WTC11 (cell line): Measurements from ENCODE around the gene ZCCHC7. TPM values are rescaled to one million over a fixed set of nuclear protein-coding genes. Genes with fewer than 3 reads are reported as not detected.
"Not testable (repeated sequence)": the region's sequence is repeated elsewhere in the genome, so short reads cannot be mapped to it uniquely, and the experiment has no call there.

Source experiments
- ATAC-seq: fragments of 200-7000 bp; cut with Tn5 transposase; 2 replicates; pipeline ENCODE4 v1.10.0; 2021; ENCODE audit warnings: mild to moderate bottlenecking, moderate library complexity
- CTCF ChIA-PET: fragments of 300-600 bp; sonication (Branson Sonifier 250); formaldehyde crosslinking; loops from one replicate; lab custom pipeline; 2021; ENCODE audit warnings: antibody characterized with exemption; lab: Charles Lee
- POLR2A ChIA-PET: fragments of 350-600 bp; sonication (Branson Sonifier 250); formaldehyde crosslinking; loops from one replicate; lab custom pipeline; 2021; ENCODE audit warnings: antibody characterized with exemption; lab: Charles Lee
- DNase-seq: peaks from one replicate; pipeline ENCODE4 v3.0.0; 2021; ENCODE audit warnings: low spot score
- H3K27ac Mint-ChIP-seq: 2 replicates; pipeline ENCODE4 v1.8.0; 2021; ENCODE audit warnings: mixed read lengths
- H3K27me3 Mint-ChIP-seq: 2 replicates; pipeline ENCODE4 v1.8.0; 2021; ENCODE audit warnings: low read depth, mild to moderate bottlenecking, moderate library complexity, mixed read lengths
- H3K36me3 Mint-ChIP-seq: 2 replicates; pipeline ENCODE4 v1.8.0; 2021; ENCODE audit warnings: mixed read lengths
- H3K4me1 Mint-ChIP-seq: 2 replicates; pipeline ENCODE4 v1.8.0; 2022; ENCODE audit warnings: mixed read lengths
- H3K4me3 Mint-ChIP-seq: 2 replicates; pipeline ENCODE4 v1.8.0; 2021; ENCODE audit warnings: mild to moderate bottlenecking, moderate library complexity, mixed read lengths
- H3K9me3 Mint-ChIP-seq: 2 replicates; pipeline ENCODE4 v1.8.0; 2021; ENCODE audit warnings: mixed read lengths
- EMX1 ChIP-seq: fragments of 250-450 bp; sonication (Bioruptor Pico); IDR thresholded peaks from 2 replicates; pipeline ENCODE4 v1.8.0; 2021; ENCODE audit warnings: mild to moderate bottlenecking
- ETV6 ChIP-seq: sonication (generic); formaldehyde crosslinking; IDR thresholded peaks from 2 replicates; pipeline ENCODE4 v1.8.1; 2022; ENCODE audit warnings: mild to moderate bottlenecking, missing genetic modification reagents
- FOXK1 ChIP-seq: sonication (generic); formaldehyde crosslinking; IDR thresholded peaks from 2 replicates; pipeline ENCODE4 v1.8.0; 2022; ENCODE audit warnings: mild to moderate bottlenecking, moderate library complexity, missing genetic modification reagents
- JAZF1 ChIP-seq: fragments of 250-450 bp; sonication (Bioruptor Pico); IDR thresholded peaks from 2 replicates; pipeline ENCODE4 v1.9.0; 2021; ENCODE audit warnings: moderate library complexity, mild to moderate bottlenecking, inconsistent platforms
- MYBL2 ChIP-seq: sonication (generic); formaldehyde crosslinking; IDR thresholded peaks from 2 replicates; pipeline ENCODE4 v1.8.1; 2023; ENCODE audit warnings: mild to moderate bottlenecking, moderate library complexity, missing genetic modification reagents
- NFATC4 ChIP-seq: fragments of 250-450 bp; sonication (Bioruptor Pico); IDR thresholded peaks from 2 replicates; pipeline ENCODE4 v1.9.0; 2021; ENCODE audit warnings: mild to moderate bottlenecking
- NR1H2 ChIP-seq: sonication (generic); formaldehyde crosslinking; IDR thresholded peaks from 2 replicates; pipeline ENCODE4 v1.9.0; 2021; ENCODE audit warnings: mild to moderate bottlenecking, moderate library complexity, missing genetic modification reagents
- OVOL2 ChIP-seq: fragments of 250-450 bp; sonication (Bioruptor Pico); IDR thresholded peaks from 2 replicates; pipeline ENCODE4 v1.9.0; 2021; ENCODE audit warnings: mild to moderate bottlenecking, borderline replicate concordance
- ZNF121 ChIP-seq: sonication (generic); formaldehyde crosslinking; IDR thresholded peaks from 2 replicates; pipeline ENCODE4 v1.8.0; 2023; ENCODE audit warnings: missing genetic modification reagents
- ZNF317 ChIP-seq: sonication (generic); formaldehyde crosslinking; IDR thresholded peaks from 2 replicates; pipeline ENCODE4 v1.8.1; 2023; ENCODE audit warnings: low read depth, mild to moderate bottlenecking, moderate library complexity, missing genetic modification reagents, borderline replicate concordance
- ZNF671 ChIP-seq: fragments of 250-450 bp; sonication (Bioruptor Pico); IDR thresholded peaks from 2 replicates; pipeline ENCODE4 v1.8.0; 2021; ENCODE audit warnings: mild to moderate bottlenecking
- total RNA-seq: library from RNA; stranded (reverse); gene quantifications from 3 replicates; pipeline ENCODE4 v1.2.3, GENCODE V29; 2021
- TF ChIP-seq, protein P1 (sequence below): sonication (generic); formaldehyde crosslinking; IDR thresholded peaks from 2 replicates; pipeline ENCODE4 v1.8.0; 2023; ENCODE audit warnings: missing genetic modification reagents, mild to moderate bottlenecking, borderline replicate concordance
- TF ChIP-seq, protein P2 (sequence below): fragments of 250-450 bp; sonication (Bioruptor Pico); IDR thresholded peaks from 2 replicates; pipeline ENCODE4 v1.9.0; 2021; ENCODE audit warnings: moderate library complexity, mild to moderate bottlenecking, inconsistent platforms, borderline replicate concordance
- TF ChIP-seq, protein P3 (sequence below): sonication (generic); formaldehyde crosslinking; IDR thresholded peaks from 2 replicates; pipeline ENCODE4 v1.8.0; 2022; ENCODE audit warnings: mild to moderate bottlenecking, missing genetic modification reagents
- TF ChIP-seq, protein P4 (sequence below): sonication (generic); formaldehyde crosslinking; conservative IDR thresholded peaks from 2 replicates; pipeline ENCODE4 v1.8.1; 2023; ENCODE audit warnings: mild to moderate bottlenecking, low read depth, missing genetic modification reagents, moderate library complexity
- TF ChIP-seq, protein P5 (sequence below): sonication (generic); formaldehyde crosslinking; IDR thresholded peaks from 2 replicates; pipeline ENCODE4 v1.8.1; 2022; ENCODE audit warnings: missing genetic modification reagents, borderline replicate concordance
- TF ChIP-seq, protein P6 (sequence below): sonication (generic); formaldehyde crosslinking; IDR thresholded peaks from 2 replicates; pipeline ENCODE4 v1.8.1; 2022; ENCODE audit warnings: mild to moderate bottlenecking, moderate library complexity, missing genetic modification reagents
- TF ChIP-seq, protein P7 (sequence below): sonication (generic); formaldehyde crosslinking; IDR thresholded peaks from 2 replicates; pipeline ENCODE4 v1.8.1; 2023; ENCODE audit warnings: mild to moderate bottlenecking, missing genetic modification reagents, moderate library complexity
- TF ChIP-seq, protein P8 (sequence below): sonication (generic); formaldehyde crosslinking; IDR thresholded peaks from 2 replicates; pipeline ENCODE4 v1.8.1; 2022; ENCODE audit warnings: mild to moderate bottlenecking, missing genetic modification reagents, moderate library complexity, borderline replicate concordance
- TF ChIP-seq, protein P9 (sequence below): sonication (generic); formaldehyde crosslinking; IDR thresholded peaks from 2 replicates; pipeline ENCODE4 v1.8.1; 2023; ENCODE audit warnings: mild to moderate bottlenecking, missing genetic modification reagents

Gene ZCCHC7
- total RNA-seq, 1 experiment from 2014 or later: 30.1 TPM

DNA sequence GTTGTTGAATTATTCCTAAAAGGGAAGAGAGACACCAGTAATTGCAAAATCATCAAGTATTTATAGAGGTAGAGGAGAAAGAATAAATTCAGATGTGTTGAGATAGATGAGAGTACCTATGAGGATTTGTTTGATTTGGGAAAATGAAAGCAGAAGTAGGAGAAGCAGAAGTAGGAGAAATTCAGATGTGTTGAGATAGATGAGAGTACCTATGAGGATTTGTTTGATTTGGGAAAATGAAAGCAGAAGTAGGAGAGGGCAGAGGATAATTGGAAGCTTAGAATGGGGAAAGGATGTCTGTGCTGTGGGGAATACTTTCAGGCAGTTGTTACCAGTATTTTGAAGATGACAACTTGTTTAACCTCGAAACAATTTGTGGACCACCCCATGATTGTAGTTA, 35.1 kb upstream of the ZCCHC7 start:
- DNase-seq (no peak), ATAC-seq (no peak)
- Mint-ChIP-seq H3K27me3 (no peaks in the 10 kb centered on the region), H3K4me1 (peaks cover 31% of the 10 kb centered on the region), H3K9me3 (no peaks in the 10 kb centered on the region), H3K27ac (no peak overlapping the region), H3K36me3 (peaks cover 12% of the 10 kb centered on the region), H3K4me3 (no peak overlapping the region)
- TF ChIP-seq, protein P1, sequence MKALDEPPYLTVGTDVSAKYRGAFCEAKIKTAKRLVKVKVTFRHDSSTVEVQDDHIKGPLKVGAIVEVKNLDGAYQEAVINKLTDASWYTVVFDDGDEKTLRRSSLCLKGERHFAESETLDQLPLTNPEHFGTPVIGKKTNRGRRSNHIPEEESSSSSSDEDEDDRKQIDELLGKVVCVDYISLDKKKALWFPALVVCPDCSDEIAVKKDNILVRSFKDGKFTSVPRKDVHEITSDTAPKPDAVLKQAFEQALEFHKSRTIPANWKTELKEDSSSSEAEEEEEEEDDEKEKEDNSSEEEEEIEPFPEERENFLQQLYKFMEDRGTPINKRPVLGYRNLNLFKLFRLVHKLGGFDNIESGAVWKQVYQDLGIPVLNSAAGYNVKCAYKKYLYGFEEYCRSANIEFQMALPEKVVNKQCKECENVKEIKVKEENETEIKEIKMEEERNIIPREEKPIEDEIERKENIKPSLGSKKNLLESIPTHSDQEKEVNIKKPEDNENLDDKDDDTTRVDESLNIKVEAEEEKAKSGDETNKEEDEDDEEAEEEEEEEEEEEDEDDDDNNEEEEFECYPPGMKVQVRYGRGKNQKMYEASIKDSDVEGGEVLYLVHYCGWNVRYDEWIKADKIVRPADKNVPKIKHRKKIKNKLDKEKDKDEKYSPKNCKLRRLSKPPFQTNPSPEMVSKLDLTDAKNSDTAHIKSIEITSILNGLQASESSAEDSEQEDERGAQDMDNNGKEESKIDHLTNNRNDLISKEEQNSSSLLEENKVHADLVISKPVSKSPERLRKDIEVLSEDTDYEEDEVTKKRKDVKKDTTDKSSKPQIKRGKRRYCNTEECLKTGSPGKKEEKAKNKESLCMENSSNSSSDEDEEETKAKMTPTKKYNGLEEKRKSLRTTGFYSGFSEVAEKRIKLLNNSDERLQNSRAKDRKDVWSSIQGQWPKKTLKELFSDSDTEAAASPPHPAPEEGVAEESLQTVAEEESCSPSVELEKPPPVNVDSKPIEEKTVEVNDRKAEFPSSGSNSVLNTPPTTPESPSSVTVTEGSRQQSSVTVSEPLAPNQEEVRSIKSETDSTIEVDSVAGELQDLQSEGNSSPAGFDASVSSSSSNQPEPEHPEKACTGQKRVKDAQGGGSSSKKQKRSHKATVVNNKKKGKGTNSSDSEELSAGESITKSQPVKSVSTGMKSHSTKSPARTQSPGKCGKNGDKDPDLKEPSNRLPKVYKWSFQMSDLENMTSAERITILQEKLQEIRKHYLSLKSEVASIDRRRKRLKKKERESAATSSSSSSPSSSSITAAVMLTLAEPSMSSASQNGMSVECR: no peak
- TF ChIP-seq ZNF671 (no peak), ZNF317 (CRISPR knock-in tag) (no peak), JAZF1 (no peak), EMX1 (no peak), NFATC4 (CRISPR knock-in tag) (no peak), ETV6 (CRISPR knock-in tag) (no peak), MYBL2 (CRISPR knock-in tag) (no peak), OVOL2 (CRISPR knock-in tag) (no peak), ZNF121 (CRISPR knock-in tag) (no peak), NR1H2 (CRISPR knock-in tag) (no peak), FOXK1 (CRISPR knock-in tag) (no peak)
- TF ChIP-seq, protein P2, sequence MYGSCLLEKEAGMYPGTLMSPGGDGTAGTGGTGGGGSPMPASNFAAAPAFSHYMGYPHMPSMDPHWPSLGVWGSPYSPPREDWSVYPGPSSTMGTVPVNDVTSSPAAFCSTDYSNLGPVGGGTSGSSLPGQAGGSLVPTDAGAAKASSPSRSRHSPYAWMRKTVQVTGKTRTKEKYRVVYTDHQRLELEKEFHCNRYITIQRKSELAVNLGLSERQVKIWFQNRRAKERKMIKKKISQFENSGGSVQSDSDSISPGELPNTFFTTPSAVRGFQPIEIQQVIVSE (CRISPR knock-in tag): no peak
- TF ChIP-seq, protein P3, sequence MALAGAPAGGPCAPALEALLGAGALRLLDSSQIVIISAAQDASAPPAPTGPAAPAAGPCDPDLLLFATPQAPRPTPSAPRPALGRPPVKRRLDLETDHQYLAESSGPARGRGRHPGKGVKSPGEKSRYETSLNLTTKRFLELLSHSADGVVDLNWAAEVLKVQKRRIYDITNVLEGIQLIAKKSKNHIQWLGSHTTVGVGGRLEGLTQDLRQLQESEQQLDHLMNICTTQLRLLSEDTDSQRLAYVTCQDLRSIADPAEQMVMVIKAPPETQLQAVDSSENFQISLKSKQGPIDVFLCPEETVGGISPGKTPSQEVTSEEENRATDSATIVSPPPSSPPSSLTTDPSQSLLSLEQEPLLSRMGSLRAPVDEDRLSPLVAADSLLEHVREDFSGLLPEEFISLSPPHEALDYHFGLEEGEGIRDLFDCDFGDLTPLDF (CRISPR knock-in tag): no peak
- TF ChIP-seq, protein P4, sequence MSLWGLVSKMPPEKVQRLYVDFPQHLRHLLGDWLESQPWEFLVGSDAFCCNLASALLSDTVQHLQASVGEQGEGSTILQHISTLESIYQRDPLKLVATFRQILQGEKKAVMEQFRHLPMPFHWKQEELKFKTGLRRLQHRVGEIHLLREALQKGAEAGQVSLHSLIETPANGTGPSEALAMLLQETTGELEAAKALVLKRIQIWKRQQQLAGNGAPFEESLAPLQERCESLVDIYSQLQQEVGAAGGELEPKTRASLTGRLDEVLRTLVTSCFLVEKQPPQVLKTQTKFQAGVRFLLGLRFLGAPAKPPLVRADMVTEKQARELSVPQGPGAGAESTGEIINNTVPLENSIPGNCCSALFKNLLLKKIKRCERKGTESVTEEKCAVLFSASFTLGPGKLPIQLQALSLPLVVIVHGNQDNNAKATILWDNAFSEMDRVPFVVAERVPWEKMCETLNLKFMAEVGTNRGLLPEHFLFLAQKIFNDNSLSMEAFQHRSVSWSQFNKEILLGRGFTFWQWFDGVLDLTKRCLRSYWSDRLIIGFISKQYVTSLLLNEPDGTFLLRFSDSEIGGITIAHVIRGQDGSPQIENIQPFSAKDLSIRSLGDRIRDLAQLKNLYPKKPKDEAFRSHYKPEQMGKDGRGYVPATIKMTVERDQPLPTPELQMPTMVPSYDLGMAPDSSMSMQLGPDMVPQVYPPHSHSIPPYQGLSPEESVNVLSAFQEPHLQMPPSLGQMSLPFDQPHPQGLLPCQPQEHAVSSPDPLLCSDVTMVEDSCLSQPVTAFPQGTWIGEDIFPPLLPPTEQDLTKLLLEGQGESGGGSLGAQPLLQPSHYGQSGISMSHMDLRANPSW (CRISPR knock-in tag): no peak
- TF ChIP-seq, protein P5, sequence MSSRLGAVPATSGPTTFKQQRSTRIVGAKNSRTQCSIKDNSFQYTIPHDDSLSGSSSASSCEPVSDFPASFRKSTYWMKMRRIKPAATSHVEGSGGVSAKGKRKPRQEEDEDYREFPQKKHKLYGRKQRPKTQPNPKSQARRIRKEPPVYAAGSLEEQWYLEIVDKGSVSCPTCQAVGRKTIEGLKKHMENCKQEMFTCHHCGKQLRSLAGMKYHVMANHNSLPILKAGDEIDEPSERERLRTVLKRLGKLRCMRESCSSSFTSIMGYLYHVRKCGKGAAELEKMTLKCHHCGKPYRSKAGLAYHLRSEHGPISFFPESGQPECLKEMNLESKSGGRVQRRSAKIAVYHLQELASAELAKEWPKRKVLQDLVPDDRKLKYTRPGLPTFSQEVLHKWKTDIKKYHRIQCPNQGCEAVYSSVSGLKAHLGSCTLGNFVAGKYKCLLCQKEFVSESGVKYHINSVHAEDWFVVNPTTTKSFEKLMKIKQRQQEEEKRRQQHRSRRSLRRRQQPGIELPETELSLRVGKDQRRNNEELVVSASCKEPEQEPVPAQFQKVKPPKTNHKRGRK (CRISPR knock-in tag): no peak
- TF ChIP-seq, protein P6, sequence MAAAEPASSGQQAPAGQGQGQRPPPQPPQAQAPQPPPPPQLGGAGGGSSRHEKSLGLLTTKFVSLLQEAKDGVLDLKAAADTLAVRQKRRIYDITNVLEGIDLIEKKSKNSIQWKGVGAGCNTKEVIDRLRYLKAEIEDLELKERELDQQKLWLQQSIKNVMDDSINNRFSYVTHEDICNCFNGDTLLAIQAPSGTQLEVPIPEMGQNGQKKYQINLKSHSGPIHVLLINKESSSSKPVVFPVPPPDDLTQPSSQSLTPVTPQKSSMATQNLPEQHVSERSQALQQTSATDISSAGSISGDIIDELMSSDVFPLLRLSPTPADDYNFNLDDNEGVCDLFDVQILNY (CRISPR knock-in tag): no peak
- TF ChIP-seq, protein P7, sequence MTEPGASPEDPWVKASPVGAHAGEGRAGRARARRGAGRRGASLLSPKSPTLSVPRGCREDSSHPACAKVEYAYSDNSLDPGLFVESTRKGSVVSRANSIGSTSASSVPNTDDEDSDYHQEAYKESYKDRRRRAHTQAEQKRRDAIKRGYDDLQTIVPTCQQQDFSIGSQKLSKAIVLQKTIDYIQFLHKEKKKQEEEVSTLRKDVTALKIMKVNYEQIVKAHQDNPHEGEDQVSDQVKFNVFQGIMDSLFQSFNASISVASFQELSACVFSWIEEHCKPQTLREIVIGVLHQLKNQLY: no peak
- TF ChIP-seq, protein P8, sequence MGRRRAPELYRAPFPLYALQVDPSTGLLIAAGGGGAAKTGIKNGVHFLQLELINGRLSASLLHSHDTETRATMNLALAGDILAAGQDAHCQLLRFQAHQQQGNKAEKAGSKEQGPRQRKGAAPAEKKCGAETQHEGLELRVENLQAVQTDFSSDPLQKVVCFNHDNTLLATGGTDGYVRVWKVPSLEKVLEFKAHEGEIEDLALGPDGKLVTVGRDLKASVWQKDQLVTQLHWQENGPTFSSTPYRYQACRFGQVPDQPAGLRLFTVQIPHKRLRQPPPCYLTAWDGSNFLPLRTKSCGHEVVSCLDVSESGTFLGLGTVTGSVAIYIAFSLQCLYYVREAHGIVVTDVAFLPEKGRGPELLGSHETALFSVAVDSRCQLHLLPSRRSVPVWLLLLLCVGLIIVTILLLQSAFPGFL: no peak
- TF ChIP-seq, protein P9, sequence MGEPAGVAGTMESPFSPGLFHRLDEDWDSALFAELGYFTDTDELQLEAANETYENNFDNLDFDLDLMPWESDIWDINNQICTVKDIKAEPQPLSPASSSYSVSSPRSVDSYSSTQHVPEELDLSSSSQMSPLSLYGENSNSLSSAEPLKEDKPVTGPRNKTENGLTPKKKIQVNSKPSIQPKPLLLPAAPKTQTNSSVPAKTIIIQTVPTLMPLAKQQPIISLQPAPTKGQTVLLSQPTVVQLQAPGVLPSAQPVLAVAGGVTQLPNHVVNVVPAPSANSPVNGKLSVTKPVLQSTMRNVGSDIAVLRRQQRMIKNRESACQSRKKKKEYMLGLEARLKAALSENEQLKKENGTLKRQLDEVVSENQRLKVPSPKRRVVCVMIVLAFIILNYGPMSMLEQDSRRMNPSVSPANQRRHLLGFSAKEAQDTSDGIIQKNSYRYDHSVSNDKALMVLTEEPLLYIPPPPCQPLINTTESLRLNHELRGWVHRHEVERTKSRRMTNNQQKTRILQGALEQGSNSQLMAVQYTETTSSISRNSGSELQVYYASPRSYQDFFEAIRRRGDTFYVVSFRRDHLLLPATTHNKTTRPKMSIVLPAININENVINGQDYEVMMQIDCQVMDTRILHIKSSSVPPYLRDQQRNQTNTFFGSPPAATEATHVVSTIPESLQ: no peak
- ChIA-PET POLR2A (no interaction called here), CTCF (interaction anchor here (0.9 kb wide), 1 partner anchor 9 kb away, joined by 4 read pairs; no protein-coding TSS in a partner anchor)

DNA sequence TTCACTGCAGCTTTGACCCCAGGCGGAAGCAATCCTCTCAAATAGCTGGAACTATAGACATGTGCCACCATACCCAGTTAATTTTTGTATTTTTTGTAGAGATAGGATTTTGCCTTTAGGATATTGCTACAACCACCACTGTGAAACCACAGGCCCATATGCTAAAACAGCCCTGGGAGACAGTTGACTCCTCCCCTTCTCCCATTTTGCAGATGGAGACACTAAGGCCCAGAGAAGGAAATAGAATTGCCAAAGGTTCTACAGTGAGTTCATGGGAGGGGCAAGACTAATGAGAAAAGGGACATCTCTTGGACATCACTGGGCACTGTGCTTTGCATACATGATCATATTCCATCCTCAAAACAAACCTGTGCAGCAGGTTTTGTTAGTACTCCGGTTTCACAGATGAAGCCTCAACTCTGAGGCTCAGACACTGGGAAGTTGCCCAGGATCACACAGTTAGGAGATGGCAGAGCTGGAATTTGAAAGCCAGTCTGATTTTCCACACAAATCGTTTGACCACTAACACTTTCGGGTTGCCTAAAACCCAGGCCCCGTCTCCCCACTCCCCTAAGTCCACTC, 27.6 kb upstream of the ZCCHC7 start:
- H3K36me3 Mint-ChIP-seq, H3K27ac Mint-ChIP-seq, POLR2A ChIA-PET, H3K4me3 Mint-ChIP-seq, H3K9me3 Mint-ChIP-seq, ATAC-seq, H3K4me1 Mint-ChIP-seq, CTCF ChIA-PET, H3K27me3 Mint-ChIP-seq, DNase-seq: not testable (repeated sequence)
